CD14-positive monocyte (primary cell): ENCODE data around the gene CYREN. TPM values are rescaled to one million over a fixed set of nuclear protein-coding genes. Genes with fewer than 3 reads are reported as not detected.
"Not testable (repeated sequence)": the region's sequence is repeated elsewhere in the genome, so short reads cannot be mapped to it uniquely, and the experiment has no call there.

Experiments used
- DNase-seq, 3 donors: peaks; one replicate each; pipeline ENCODE4 v3.0.0-alpha.2; 2011 to 2022
- H2AFZ ChIP-seq: 2 replicates; pipeline ENCODE4 v1.6.0; 2012; ENCODE audit warnings: mild to moderate bottlenecking, low read depth, low read length, inconsistent platforms; ENCODE audit not compliant: insufficient read depth, poor library complexity, severe bottlenecking
- H3K27ac ChIP-seq, 2 donors: 1 replicate in 1 of 2; 2 replicates in 1 of 2; pipeline ENCODE4 v1.5.1; 2012 to 2013; ENCODE audit warnings: low read length in 2 of 2, control low read depth in 1 of 2, inconsistent platforms in 1 of 2, low read depth in 1 of 2, mild to moderate bottlenecking in 1 of 2
- H3K27me3 ChIP-seq, 2 donors: one replicate each; pipeline versions ENCODE4 v1.6.0 to v1.6.1; 2011 to 2013; ENCODE audit warnings: low read length in 2 of 2; ENCODE audit not compliant: control insufficient read depth in 2 of 2, insufficient read depth in 2 of 2
- H3K36me3 ChIP-seq, 2 donors: replicated peaks in 1 of 2; 1 replicate in 1 of 2; 2 replicates in 1 of 2; pipeline versions ENCODE4 v1.5.1 to v1.6.1; 2012 to 2013; ENCODE audit warnings: low read length in 2 of 2, control low read depth in 1 of 2, inconsistent platforms in 1 of 2, mild to moderate bottlenecking in 1 of 2; ENCODE audit not compliant: insufficient read depth in 2 of 2, control insufficient read depth in 1 of 2
- H3K4me1 ChIP-seq, 2 donors: 1 replicate in 1 of 2; 2 replicates in 1 of 2; pipeline versions ENCODE4 v1.5.1 to v1.6.1; 2012 to 2013; ENCODE audit warnings: low read length in 2 of 2, control low read depth in 1 of 2, inconsistent platforms in 1 of 2, mild to moderate bottlenecking in 1 of 2, moderate library complexity in 1 of 2; ENCODE audit not compliant: insufficient read depth in 2 of 2, control insufficient read depth in 1 of 2
- H3K4me2 ChIP-seq: replicated peaks from 2 replicates; pipeline ENCODE3; 2012; ENCODE audit warnings: low read length, moderate library complexity, mild to moderate bottlenecking; ENCODE audit not compliant: poor library complexity, severe bottlenecking; ENCODE audit errors: extremely low read depth
- H3K4me3 ChIP-seq, 3 experiments: fragments of 200-600 bp in 1 of 3; sonication (generic) in 1 of 3; replicated peaks in 1 of 3; 1 replicate in 2 of 3; 2 replicates in 1 of 3; pipeline ENCODE4 v1.5.1; 2011 to 2013; ENCODE audit warnings: low read length in 3 of 3, mild to moderate bottlenecking in 3 of 3, control low read depth in 2 of 3, low read depth in 2 of 3, inconsistent platforms in 1 of 3, moderate library complexity in 1 of 3
- H3K79me2 ChIP-seq: 2 replicates; pipeline ENCODE4 v1.6.0; 2012; ENCODE audit warnings: mild to moderate bottlenecking, control low read depth, inconsistent platforms, low read length, moderate library complexity; ENCODE audit not compliant: insufficient read depth
- H3K9ac ChIP-seq: 2 replicates; pipeline ENCODE4 v1.6.0; 2017; ENCODE audit warnings: low read length, mild to moderate bottlenecking; ENCODE audit not compliant: insufficient read depth, poor library complexity, severe bottlenecking
- H3K9me3 ChIP-seq, 2 donors: replicated peaks in 1 of 2; 1 replicate in 1 of 2; 2 replicates in 1 of 2; pipeline versions ENCODE4 v1.5.1 to v1.6.1; 2012 to 2013; ENCODE audit warnings: low read length in 2 of 2, control low read depth in 1 of 2; ENCODE audit not compliant: control insufficient read depth in 1 of 2, insufficient read depth in 1 of 2
- H4K20me1 ChIP-seq: 2 replicates; pipeline ENCODE4 v1.6.0; 2012; ENCODE audit warnings: mild to moderate bottlenecking, low read length, control low read depth, moderate library complexity; ENCODE audit not compliant: insufficient read depth
- H3K27ac Mint-ChIP-seq, 7 donors: one replicate each; pipeline ENCODE4 v1.8.0; 2020; ENCODE audit warnings: mild to moderate bottlenecking in 7 of 7, mixed read lengths in 7 of 7, moderate library complexity in 6 of 7, inconsistent platforms in 2 of 7
- H3K27me3 Mint-ChIP-seq, 3 donors: one replicate each; pipeline ENCODE4 v1.8.0; 2021 to 2022; ENCODE audit warnings: low read depth in 3 of 3, mild to moderate bottlenecking in 3 of 3, mixed read lengths in 3 of 3, moderate library complexity in 3 of 3, inconsistent platforms in 1 of 3
- H3K36me3 Mint-ChIP-seq, 2 donors: one replicate each; pipeline ENCODE4 v1.8.0; 2020; ENCODE audit warnings: mixed read lengths in 2 of 2, inconsistent platforms in 1 of 2, mild to moderate bottlenecking in 1 of 2
- H3K4me1 Mint-ChIP-seq: one replicate; pipeline ENCODE4 v1.8.0; 2020; ENCODE audit warnings: mild to moderate bottlenecking, mixed read lengths
- H3K4me3 Mint-ChIP-seq, 2 donors: one replicate each; pipeline ENCODE4 v1.8.0; 2020; ENCODE audit warnings: mild to moderate bottlenecking in 2 of 2, mixed read lengths in 2 of 2, moderate library complexity in 1 of 2
- H3K9me3 Mint-ChIP-seq, 7 donors: one replicate each; pipeline ENCODE4 v1.8.0; 2020 to 2022; ENCODE audit warnings: mixed read lengths in 7 of 7, mild to moderate bottlenecking in 6 of 7, moderate library complexity in 6 of 7, inconsistent platforms in 2 of 7
- WGBS: methylation state at CpG from one replicate; pipeline ENCODE4 v1.1.5; 2013; ENCODE audit warnings: missing lambda C conversion rate; ENCODE audit not compliant: insufficient coverage; 5-methylcytosine and 5-hydroxymethylcytosine counted together
- intact Hi-C, 2 donors: fragments of 100-400 bp; cut with micrococcal nuclease; formaldehyde crosslinking; loops; one replicate each; pipeline versions ENCODE4 v1.15.0 to v1.15.1; 2023
- polyA plus RNA-seq, 3 donors: library from polyadenylated mRNA; depleted of rRNA in 1 of 3; unstranded in 2 of 3; stranded (reverse) in 1 of 3; fragments of 300-500 nt in 2 of 3; fragments of >200 nt in 1 of 3; fragmentation: Illumina TruSeq in 2 of 3; gene quantifications; 1 replicate in 2 of 3; 2 replicates in 1 of 3; pipeline ENCODE4 v1.2.3, GENCODE V29; 2012 to 2021
- TF ChIP-seq, protein P1 (sequence below): fragments of 200-600 bp; IDR thresholded peaks from one replicate; pipeline ENCODE4 v1.8.0; 2022; ENCODE audit warnings: antibody characterized with exemption, mild to moderate bottlenecking

The CYREN gene
- polyA plus RNA-seq, 3 donors, result 20.6 to 47.4 (median 40.1) TPM

DNA sequence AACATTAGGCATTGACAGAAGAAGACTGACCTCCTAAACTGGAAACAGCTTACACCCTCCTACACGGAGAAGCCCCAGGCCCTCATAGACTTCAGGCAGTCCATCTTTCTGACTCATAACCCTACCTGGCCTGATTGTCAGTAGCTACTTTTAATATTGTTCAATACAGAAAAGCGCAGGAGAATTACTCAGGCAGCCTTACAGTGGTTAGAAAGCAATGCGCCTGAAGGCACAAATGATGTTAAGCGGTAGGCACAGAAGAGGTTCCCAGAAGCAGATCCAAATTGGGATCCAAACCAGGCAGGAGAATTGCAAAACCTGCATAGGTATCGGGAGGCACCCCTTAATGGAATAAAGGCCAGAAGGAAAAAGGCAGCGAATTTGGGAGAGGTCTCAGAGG lies 5.4 kb upstream of the CYREN start:
- no peak for DNase-seq
- no peak overlapping the region for H3K9ac ChIP-seq
- H3K9me3 Mint-ChIP-seq, result peaks cover 2 to 21% (median 15%) of the 10 kb centered on the region in 7 donors
- no peak overlapping the region for H3K4me3 ChIP-seq
- H3K27me3 ChIP-seq, result no peaks in the 10 kb centered on the region
- H3K36me3 Mint-ChIP-seq, result peaks cover 9% of the 10 kb centered on the region in 2 donors
- no peak overlapping the region for H3K27ac ChIP-seq
- H3K36me3 ChIP-seq, result peaks cover 0 to 6% of the 10 kb centered on the region in 2 donors
- no peak overlapping the region for H3K4me3 Mint-ChIP-seq
- intact Hi-C loops, result no loop called here
- no peak overlapping the region for H3K4me2 ChIP-seq
- no peak overlapping the region for H3K27ac Mint-ChIP-seq
- peaks cover 10 to 12% of the 10 kb centered on the region in 2 donors for H3K4me1 ChIP-seq
- H2AFZ ChIP-seq, result no peak overlapping the region
- no peaks in the 10 kb centered on the region for H4K20me1 ChIP-seq
- no peaks in the 10 kb centered on the region for H3K79me2 ChIP-seq
- TF ChIP-seq, protein P1, sequence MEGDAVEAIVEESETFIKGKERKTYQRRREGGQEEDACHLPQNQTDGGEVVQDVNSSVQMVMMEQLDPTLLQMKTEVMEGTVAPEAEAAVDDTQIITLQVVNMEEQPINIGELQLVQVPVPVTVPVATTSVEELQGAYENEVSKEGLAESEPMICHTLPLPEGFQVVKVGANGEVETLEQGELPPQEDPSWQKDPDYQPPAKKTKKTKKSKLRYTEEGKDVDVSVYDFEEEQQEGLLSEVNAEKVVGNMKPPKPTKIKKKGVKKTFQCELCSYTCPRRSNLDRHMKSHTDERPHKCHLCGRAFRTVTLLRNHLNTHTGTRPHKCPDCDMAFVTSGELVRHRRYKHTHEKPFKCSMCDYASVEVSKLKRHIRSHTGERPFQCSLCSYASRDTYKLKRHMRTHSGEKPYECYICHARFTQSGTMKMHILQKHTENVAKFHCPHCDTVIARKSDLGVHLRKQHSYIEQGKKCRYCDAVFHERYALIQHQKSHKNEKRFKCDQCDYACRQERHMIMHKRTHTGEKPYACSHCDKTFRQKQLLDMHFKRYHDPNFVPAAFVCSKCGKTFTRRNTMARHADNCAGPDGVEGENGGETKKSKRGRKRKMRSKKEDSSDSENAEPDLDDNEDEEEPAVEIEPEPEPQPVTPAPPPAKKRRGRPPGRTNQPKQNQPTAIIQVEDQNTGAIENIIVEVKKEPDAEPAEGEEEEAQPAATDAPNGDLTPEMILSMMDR, result no peak
- H3K4me1 Mint-ChIP-seq, result peaks cover 11% of the 10 kb centered on the region
- WGBS, result 96% methylated on average over 5 of the region's 6 CpGs
- H3K9me3 ChIP-seq, result peaks cover 15% of the 10 kb centered on the region in 2 donors
- peaks cover 0 to 2% (median 1%) of the 10 kb centered on the region in 3 donors for H3K27me3 Mint-ChIP-seq

DNA sequence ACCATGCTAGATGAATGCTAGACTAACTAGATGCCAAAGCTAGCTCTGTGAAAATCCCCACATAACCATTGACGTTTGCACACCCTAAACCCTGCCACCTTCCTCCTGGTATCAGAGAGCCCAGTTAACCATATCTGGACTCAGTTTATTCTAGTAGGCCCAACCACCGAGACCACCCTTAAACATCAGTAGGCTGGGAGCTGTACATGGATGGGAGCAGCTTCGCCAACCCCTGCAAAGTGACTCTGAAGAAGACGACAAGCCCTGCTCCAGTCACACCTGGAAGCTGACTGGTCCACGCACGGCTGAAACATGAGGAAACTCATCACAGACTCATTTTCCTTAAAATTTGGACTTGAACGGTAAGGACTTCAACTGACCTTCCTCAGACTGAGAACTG lies 4.4 kb upstream of the CYREN start:
- Mint-ChIP-seq H3K9me3 (peaks cover 0 to 11% (median 5%) of the 10 kb centered on the region in 7 donors), H3K4me3 (no peak overlapping the region), H3K27ac (peak overlapping the region in 1 of 7 donors; percentile 46), H3K4me1 (peaks cover 14% of the 10 kb centered on the region), H3K36me3 (peaks cover 4 to 9% of the 10 kb centered on the region in 2 donors), H3K27me3 (peaks cover 0 to 2% (median 1%) of the 10 kb centered on the region in 3 donors)
- H4K20me1 ChIP-seq, result no peaks in the 10 kb centered on the region
- peaks cover 0 to 2% of the 10 kb centered on the region in 2 donors for H3K36me3 ChIP-seq
- H3K27me3 ChIP-seq, result no peaks in the 10 kb centered on the region
- no peak overlapping the region for H3K4me2 ChIP-seq
- peaks cover 1% of the 10 kb centered on the region for H3K79me2 ChIP-seq
- TF ChIP-seq, protein P1, result no peak
- H3K9ac ChIP-seq, result no peak overlapping the region
- H3K4me1 ChIP-seq, result peaks cover 13 to 21% of the 10 kb centered on the region in 2 donors
- H2AFZ ChIP-seq, result no peak overlapping the region
- no peak overlapping the region for H3K27ac ChIP-seq
- 100% methylated on average over 1 of the region's 7 CpGs for WGBS
- no peak overlapping the region for H3K4me3 ChIP-seq
- peaks cover 6 to 9% of the 10 kb centered on the region in 2 donors for H3K9me3 ChIP-seq
- DNase-seq, result no peak
- intact Hi-C loops, result loop anchor here (5.0 kb wide), 2 partner anchors 37 to 188 kb away; partner anchors contain the start of genes AGBL3 (in 1 of the 2) and WDR91 (in 1 of the 2)

DNA sequence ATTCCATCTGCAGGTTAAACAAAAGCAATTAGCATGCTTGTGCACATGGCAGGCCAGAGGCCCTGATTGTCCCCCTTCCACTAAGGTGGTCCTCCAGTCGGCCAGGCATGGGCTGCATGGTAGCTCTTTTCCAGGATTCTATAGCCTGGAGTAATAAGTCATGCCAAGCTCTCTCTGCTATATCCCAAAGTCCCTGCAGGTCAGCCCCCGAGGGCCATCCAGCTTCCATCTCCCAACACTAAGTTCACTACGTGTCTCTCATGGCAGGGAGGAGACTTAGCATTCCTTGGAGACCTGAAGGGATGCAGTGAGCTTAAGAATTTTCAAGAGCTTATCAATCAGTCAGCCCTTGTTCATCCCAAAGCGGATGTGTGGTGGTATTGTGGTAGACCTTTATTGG lies 3.4 kb upstream of the CYREN start:
- intact Hi-C loops, result loop anchor here (5.0 kb wide), 2 partner anchors 38 to 187 kb away; partner anchors contain the start of genes AGBL3 (in 1 of the 2) and WDR91 (in 1 of the 2)
- not testable (repeated sequence) for DNase-seq, H2AFZ ChIP-seq, H3K36me3 ChIP-seq, H3K4me3 ChIP-seq, H3K9ac ChIP-seq, H3K9me3 Mint-ChIP-seq, H4K20me1 ChIP-seq, H3K27ac ChIP-seq, H3K27ac Mint-ChIP-seq, H3K4me3 Mint-ChIP-seq, H3K27me3 ChIP-seq, H3K4me2 ChIP-seq, H3K9me3 ChIP-seq, H3K27me3 Mint-ChIP-seq
- Histone ChIP-seq H3K4me1 (peaks cover 23 to 31% of the 10 kb centered on the region in 2 donors), H3K79me2 (peaks cover 11% of the 10 kb centered on the region)
- peaks cover 5 to 11% of the 10 kb centered on the region in 2 donors for H3K36me3 Mint-ChIP-seq
- peaks cover 24% of the 10 kb centered on the region for H3K4me1 Mint-ChIP-seq
- no CpG with 5 or more reads among the region's 4 CpGs for WGBS
